Tibial nerve (tissue), 3 donors: ENCODE data around the gene NTPCR.

Experiments
- EP300 ChIP-seq, 2 donors: sonication (generic); formaldehyde crosslinking; IDR thresholded peaks; one replicate each; pipeline ENCODE4 v1.6.1; 2017; ENCODE audit warnings: antibody characterized with exemption in 2 of 2, mild to moderate bottlenecking in 1 of 2
- POLR2A ChIP-seq, 2 donors: fragments of 450-650 bp; IDR thresholded peaks; one replicate each; pipeline ENCODE4 v1.6.1; 2017; ENCODE audit warnings: antibody characterized with exemption in 2 of 2, mild to moderate bottlenecking in 2 of 2, moderate library complexity in 2 of 2

DNA sequence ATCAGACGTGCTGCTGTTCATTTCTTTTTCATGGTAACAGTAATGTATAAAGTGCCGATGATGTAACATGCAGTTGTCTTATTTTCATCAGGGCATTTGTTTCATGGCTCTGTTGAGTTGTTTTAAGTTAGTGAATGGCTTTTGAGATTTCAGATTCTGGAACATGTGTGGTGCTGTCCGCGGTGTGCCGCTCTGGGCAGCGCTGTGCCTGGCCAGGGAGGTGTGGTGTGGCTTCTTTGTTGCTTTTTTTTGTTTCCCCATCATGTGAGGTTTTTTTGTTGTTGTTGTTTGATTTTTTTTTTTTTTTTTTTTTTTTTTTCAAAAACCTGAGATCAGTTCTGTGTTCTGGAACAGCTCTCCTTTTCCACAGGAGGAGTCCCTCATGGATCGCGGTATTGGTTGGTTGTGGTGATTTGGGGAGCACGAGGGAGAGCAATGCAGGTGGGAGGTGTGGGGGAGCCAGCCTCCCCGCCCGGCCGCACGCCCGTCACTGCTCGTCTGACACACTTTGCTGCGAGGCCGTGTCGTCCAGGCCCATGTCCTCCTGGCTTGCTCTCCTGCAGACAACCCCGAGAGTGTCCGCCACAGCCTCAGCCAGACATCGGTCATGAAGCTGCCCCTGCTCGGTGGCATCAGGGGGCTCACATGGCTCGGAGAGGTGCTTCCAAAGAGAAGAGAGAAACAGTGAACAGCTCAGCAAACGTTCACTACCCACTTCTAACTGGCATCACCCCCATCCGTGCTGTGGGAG is 33.6 kb downstream of the NTPCR start:
- TF ChIP-seq EP300 (IDR thresholded peaks at IDR 0.05) (no peak), POLR2A (IDR thresholded peaks at IDR 0.05) (no peak)
